Measurements from ENCODE around the gene TUBGCP2. TPM values are rescaled to one million over a fixed set of nuclear protein-coding genes. Genes with fewer than 3 reads are reported as not detected.

Gene TUBGCP2
- total RNA-seq, 1 donor from 2014 or later: 56.2 TPM

- FAIRE-seq: no peak
- no peak overlapping the region for H3K9ac ChIP-seq (ENCODE audit: low read length)
- DNase-seq (ENCODE audit: low read depth): no peak
- H3K4me1 ChIP-seq (ENCODE audit: insufficient read depth, low read length): no peaks in the 10 kb centered on the region
- H3K9me3 ChIP-seq (ENCODE audit: insufficient read depth, low read depth, low read length): no peaks in the 10 kb centered on the region
- Mint-ChIP-seq H3K4me1 (ENCODE audit: low read depth, unreplicated experiment) (no peaks in the 10 kb centered on the region), H3K36me3 (ENCODE audit: low read depth, unreplicated experiment) (no peaks in the 10 kb centered on the region), H3K4me3 (ENCODE audit: unreplicated experiment) (no peak overlapping the region), H3K27ac (ENCODE audit: unreplicated experiment) (no peak overlapping the region), H3K9me3 (ENCODE audit: unreplicated experiment) (no peaks in the 10 kb centered on the region), H3K27me3 (ENCODE audit: low read depth, unreplicated experiment) (peaks cover 48% of the 10 kb centered on the region)
- peaks cover 15% of the 10 kb centered on the region for H3K27me3 ChIP-seq (ENCODE audit: insufficient read depth, low read length)
- no peak overlapping the region for H2AFZ ChIP-seq (ENCODE audit: low read depth, low read length)
- no peaks in the 10 kb centered on the region for H4K20me1 ChIP-seq (ENCODE audit: insufficient read depth, low read length)
- TF ChIP-seq CTCF (IDR thresholded peaks at IDR 0.05; ENCODE audit: insufficient read depth, low read depth, low read length) (no peak), EZH2 (IDR thresholded peaks at IDR 0.05; ENCODE audit: insufficient read depth, low read length) (no peak)
- H3K79me2 ChIP-seq (ENCODE audit: insufficient read depth, low read length): no peaks in the 10 kb centered on the region
- H3K27ac ChIP-seq (ENCODE audit: low read depth, low read length): no peak overlapping the region
- no peaks in the 10 kb centered on the region for H3K36me3 ChIP-seq (ENCODE audit: insufficient read depth, low read length)
- H3K4me2 ChIP-seq (ENCODE audit: low read length): no peak overlapping the region
- no peak overlapping the region for H3K4me3 ChIP-seq (ENCODE audit: insufficient read depth, low read depth, low read length)
Measured at GRCh38 chr10:133246236-133246626, 62.4 kb downstream of the TUBGCP2 start.

GRCh38 chr10:133245439-133246235 lies 63.0 kb downstream of the TUBGCP2 start:
- Histone ChIP-seq H3K27ac (ENCODE audit: low read depth, low read length) (no peak overlapping the region), H3K9me3 (ENCODE audit: insufficient read depth, low read depth, low read length) (no peaks in the 10 kb centered on the region), H3K79me2 (ENCODE audit: insufficient read depth, low read length) (no peaks in the 10 kb centered on the region), H2AFZ (ENCODE audit: low read depth, low read length) (no peak overlapping the region), H3K4me1 (ENCODE audit: insufficient read depth, low read length) (no peaks in the 10 kb centered on the region), H3K9ac (ENCODE audit: low read length) (no peak overlapping the region), H3K36me3 (ENCODE audit: insufficient read depth, low read length) (no peaks in the 10 kb centered on the region), H3K4me3 (ENCODE audit: insufficient read depth, low read depth, low read length) (no peak overlapping the region), H3K27me3 (ENCODE audit: insufficient read depth, low read length) (peaks cover 18% of the 10 kb centered on the region), H4K20me1 (ENCODE audit: insufficient read depth, low read length) (no peaks in the 10 kb centered on the region), H3K4me2 (ENCODE audit: low read length) (no peak overlapping the region)
- Mint-ChIP-seq H3K27me3 (ENCODE audit: low read depth, unreplicated experiment) (peaks cover 52% of the 10 kb centered on the region), H3K4me3 (ENCODE audit: unreplicated experiment) (no peak overlapping the region), H3K36me3 (ENCODE audit: low read depth, unreplicated experiment) (no peaks in the 10 kb centered on the region), H3K4me1 (ENCODE audit: low read depth, unreplicated experiment) (no peaks in the 10 kb centered on the region), H3K27ac (ENCODE audit: unreplicated experiment) (no peak overlapping the region), H3K9me3 (ENCODE audit: unreplicated experiment) (no peaks in the 10 kb centered on the region)
- FAIRE-seq (no peak), DNase-seq (ENCODE audit: low read depth) (no peak)
- no peak for TF ChIP-seq CTCF (IDR thresholded peaks at IDR 0.05; ENCODE audit: insufficient read depth, low read depth, low read length)
- no peak for TF ChIP-seq EZH2 (IDR thresholded peaks at IDR 0.05; ENCODE audit: insufficient read depth, low read length)

- FAIRE-seq: no peak
- no peaks in the 10 kb centered on the region for H3K4me1 Mint-ChIP-seq (ENCODE audit: low read depth, unreplicated experiment)
- Histone ChIP-seq H3K27me3 (ENCODE audit: insufficient read depth, low read length) (peaks cover 21% of the 10 kb centered on the region), H3K36me3 (ENCODE audit: insufficient read depth, low read length) (no peaks in the 10 kb centered on the region), H2AFZ (ENCODE audit: low read depth, low read length) (no peak overlapping the region), H3K27ac (ENCODE audit: low read depth, low read length) (no peak overlapping the region), H3K4me3 (ENCODE audit: insufficient read depth, low read depth, low read length) (no peak overlapping the region), H3K4me1 (ENCODE audit: insufficient read depth, low read length) (no peaks in the 10 kb centered on the region), H3K79me2 (ENCODE audit: insufficient read depth, low read length) (no peaks in the 10 kb centered on the region), H4K20me1 (ENCODE audit: insufficient read depth, low read length) (no peaks in the 10 kb centered on the region), H3K4me2 (ENCODE audit: low read length) (no peak overlapping the region), H3K9me3 (ENCODE audit: insufficient read depth, low read depth, low read length) (no peaks in the 10 kb centered on the region), H3K9ac (ENCODE audit: low read length) (no peak overlapping the region)
- H3K9me3 Mint-ChIP-seq (ENCODE audit: unreplicated experiment): no peaks in the 10 kb centered on the region
- H3K27me3 Mint-ChIP-seq (ENCODE audit: low read depth, unreplicated experiment): peaks cover 47% of the 10 kb centered on the region
- TF ChIP-seq EZH2 (IDR thresholded peaks at IDR 0.05; ENCODE audit: insufficient read depth, low read length) (no peak), CTCF (IDR thresholded peaks at IDR 0.05; ENCODE audit: insufficient read depth, low read depth, low read length) (no peak)
- H3K36me3 Mint-ChIP-seq (ENCODE audit: low read depth, unreplicated experiment): no peaks in the 10 kb centered on the region
- H3K4me3 Mint-ChIP-seq (ENCODE audit: unreplicated experiment): no peak overlapping the region
- H3K27ac Mint-ChIP-seq (ENCODE audit: unreplicated experiment): no peak overlapping the region
- DNase-seq (ENCODE audit: low read depth): no peak
Measured at GRCh38 chr10:133243593-133243992, 65.1 kb downstream of the TUBGCP2 start.
